GM21360 (cell line): Measurements from ENCODE around the gene FNDC1.

Experiments used
- ATAC-seq: cut with Tn5 transposase; IDR thresholded peaks from one replicate; pipeline ENCODE4 v1.9.1; 2021; ENCODE audit warnings: mild to moderate bottlenecking, moderate library complexity; ENCODE audit not compliant: unreplicated experiment

FNDC1 gene

DNA sequence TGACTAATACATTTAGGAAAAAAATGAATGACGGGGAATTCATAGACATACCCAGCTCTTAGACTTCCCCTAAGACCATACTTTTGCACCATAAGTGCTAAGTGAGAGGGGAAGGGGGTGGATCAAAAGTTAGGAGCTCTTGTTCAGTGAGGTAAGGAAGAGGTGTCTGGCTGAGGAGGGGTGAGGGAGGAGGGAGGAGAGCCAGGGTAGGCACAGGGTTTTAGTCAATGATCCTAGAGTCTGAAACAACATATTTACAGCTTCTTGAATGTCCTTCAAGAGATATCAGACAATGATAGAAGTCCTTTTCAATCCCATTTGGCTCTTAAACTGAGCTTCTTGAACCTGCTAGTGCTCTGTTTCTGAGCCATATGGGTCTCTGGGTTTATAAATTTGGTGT, 135.4 kb downstream of the FNDC1 start:
- ATAC-seq: no peak

DNA sequence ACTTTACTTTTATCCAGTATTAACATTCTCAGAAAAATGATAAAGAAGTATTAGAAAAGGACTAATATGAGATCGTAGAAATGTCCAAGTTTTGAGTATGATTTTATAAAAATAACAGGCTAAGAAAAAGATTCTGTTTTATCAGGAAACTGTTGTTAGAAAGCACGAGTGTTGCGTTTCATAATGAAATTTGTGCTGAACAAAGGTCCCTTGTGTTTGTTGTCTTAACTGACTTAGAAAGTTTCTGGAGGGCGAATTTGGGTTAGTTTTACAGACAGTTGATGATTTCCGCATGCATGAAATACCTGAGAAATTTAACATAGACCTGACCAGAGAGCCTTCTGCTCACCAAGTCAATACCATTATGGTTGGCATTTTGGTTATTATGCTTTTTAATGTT, 136.0 kb downstream of the FNDC1 start:
- no peak for ATAC-seq

- no peak for ATAC-seq
These were observed 136.8 kb downstream of the FNDC1 start for GRCh38 chr6:159305804-159306537.

- ATAC-seq: no peak
These were observed 138.1 kb downstream of the FNDC1 start for GRCh38 chr6:159307246-159307790.

GRCh38 chr6:159308198-159308597, 139.0 kb downstream of the FNDC1 start:
- ATAC-seq: no peak

DNA sequence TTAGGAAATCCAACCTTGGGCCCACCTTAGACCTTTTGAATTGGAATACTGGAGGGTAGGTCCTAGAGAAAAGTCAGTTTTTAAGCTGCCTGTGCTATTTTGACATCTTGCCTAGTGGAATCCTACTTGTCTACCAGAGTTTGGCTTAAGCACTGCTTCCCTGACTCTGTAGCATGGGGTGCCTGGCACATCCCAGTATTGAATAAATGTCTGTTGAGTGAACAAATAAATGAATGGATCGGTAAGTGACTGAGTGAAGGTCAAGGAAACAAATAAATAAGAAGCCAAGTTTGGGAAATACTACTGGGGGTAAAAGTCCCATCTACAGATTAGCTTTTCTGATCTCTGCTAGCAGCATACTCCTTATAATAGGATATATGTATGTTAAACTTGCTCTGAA, 140.5 kb downstream of the FNDC1 start:
- ATAC-seq: no peak

DNA sequence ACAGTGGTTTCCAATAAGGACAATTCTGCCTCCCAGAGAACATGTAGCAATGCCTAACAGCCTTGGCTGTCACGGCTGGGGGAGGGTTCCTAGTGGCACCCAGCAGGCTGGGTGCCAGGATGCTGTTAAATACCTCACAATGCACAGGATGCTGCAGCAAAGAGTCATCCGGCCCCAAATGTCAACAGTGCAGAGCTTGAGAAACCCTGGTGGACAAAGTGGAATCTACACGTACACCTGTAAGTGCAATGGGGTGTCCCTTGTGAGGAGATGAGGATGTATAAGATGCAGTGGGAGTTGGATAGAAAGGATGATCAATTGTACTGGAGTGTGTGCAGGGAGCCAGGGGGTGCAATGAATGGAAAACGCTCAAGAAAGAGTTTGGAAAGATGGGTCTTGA, 142.4 kb downstream of the FNDC1 start:
- no peak for ATAC-seq

GRCh38 chr6:159312206-159312605, 143.0 kb downstream of the FNDC1 start:
- no peak for ATAC-seq

GRCh38 chr6:159313018-159313417, 143.8 kb downstream of the FNDC1 start:
- ATAC-seq: no peak

DNA sequence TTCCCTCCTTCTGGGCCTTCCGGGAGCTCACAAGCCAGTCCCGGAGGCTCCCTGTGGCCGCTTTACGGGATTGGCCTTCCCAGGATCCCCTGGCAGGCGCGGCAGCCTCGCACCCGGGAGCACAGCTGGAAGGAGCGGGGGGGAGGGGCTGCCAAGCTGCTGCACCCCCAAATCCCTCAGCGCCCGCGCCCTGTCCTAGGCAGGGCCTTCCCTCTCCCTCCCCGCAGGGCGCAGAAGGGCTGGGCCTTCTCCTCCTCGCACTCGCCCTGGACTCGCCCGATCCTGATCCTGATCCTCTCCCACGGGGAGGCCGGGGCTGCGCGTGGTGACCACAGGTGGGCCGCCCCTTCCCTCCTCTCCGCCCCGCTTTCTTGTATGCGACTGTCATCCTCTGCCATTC, 146.4 kb downstream of the FNDC1 start:
- ATAC-seq: no peak

DNA sequence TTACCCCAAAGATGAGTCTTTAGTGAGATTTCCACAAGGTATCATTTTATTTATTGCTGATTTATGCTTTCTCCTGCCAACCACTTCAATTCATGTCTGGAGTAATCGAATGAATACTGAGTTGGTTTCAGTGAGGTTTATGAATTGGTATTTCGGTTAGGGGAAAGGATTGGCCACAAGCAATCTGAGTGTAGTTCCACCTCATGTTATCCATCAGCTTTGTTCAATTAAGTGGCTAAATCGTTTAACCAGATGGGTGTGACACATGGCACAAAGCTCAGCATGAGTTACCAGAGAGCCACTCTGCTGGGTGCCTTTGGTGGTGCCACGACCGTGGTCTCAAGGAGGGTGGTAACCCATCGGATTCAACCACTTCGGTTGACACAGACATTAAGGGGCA, 148.2 kb downstream of the FNDC1 start:
- ATAC-seq: no peak

DNA sequence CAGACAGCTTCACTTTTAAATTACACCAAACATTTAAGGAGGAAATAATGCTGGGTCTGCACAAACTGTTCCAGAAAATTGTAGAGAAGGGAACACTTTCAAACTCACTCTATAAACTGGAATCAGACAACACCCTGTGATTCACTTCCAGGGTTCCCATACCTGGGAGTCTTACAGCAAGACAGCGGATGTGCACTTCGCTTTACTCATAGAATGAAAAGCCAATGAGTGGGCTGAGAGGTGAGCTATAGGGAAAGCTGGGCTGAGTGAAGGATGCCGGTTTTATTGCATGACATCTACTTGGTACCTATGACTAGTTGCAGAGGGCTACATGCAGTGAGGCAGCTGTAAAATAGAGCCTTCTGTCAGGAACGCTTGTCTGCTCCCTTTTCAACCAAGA, 152.1 kb downstream of the FNDC1 start:
- no peak for ATAC-seq
